ENCODE measurements around the gene IL11RA. TPM values are rescaled to one million over a fixed set of nuclear protein-coding genes. Genes with fewer than 3 reads are reported as not detected.

Gene IL11RA
- 5.6 to 7.6 TPM (median 6.1 TPM) in 5 replicates for total RNA-seq (2022; extraction: Qiagen RNA extraction; ENCODE audit: low read depth)

DNA sequence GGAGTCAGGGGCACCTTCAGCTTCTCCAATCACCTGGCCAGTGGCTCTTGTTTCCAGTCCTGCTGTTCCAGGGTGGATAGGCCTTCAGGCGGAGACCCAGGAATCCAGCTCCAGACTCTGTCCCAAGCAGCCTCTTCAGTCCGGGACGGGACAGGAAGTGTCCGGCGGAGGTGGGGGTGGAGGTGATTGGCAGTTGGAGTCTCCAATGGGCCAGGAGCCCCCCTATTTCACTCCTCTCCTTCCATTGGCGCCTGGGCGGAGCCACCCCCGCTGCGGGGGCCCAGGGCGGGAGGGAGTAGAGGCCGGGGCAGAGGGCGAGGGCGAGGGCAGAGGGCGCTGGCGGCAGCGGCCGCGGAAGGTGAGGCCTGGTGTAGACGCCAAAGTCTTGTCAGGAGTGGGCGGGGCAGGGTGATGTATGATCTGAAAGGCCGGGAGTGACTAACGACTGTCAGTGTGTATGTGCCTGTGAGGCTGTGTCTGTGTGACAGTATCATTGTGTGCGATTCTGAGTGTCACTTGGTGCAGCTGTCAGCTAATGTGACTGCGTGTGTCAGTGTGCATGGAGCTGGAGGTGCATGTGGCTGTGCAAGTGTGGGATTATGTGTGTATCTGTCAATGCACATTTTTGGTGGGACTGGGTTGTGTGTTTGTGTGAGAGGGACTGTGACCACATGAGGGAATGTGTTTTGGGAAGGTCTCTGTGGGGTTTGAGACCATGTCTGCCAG, at the start of gene IL11RA:
TSS of gene IL11RA (plus strand) at position 310 of the 726 bp plus-strand sequence. CDS start 3,033 bp downstream, outside the sequence.

DNA sequence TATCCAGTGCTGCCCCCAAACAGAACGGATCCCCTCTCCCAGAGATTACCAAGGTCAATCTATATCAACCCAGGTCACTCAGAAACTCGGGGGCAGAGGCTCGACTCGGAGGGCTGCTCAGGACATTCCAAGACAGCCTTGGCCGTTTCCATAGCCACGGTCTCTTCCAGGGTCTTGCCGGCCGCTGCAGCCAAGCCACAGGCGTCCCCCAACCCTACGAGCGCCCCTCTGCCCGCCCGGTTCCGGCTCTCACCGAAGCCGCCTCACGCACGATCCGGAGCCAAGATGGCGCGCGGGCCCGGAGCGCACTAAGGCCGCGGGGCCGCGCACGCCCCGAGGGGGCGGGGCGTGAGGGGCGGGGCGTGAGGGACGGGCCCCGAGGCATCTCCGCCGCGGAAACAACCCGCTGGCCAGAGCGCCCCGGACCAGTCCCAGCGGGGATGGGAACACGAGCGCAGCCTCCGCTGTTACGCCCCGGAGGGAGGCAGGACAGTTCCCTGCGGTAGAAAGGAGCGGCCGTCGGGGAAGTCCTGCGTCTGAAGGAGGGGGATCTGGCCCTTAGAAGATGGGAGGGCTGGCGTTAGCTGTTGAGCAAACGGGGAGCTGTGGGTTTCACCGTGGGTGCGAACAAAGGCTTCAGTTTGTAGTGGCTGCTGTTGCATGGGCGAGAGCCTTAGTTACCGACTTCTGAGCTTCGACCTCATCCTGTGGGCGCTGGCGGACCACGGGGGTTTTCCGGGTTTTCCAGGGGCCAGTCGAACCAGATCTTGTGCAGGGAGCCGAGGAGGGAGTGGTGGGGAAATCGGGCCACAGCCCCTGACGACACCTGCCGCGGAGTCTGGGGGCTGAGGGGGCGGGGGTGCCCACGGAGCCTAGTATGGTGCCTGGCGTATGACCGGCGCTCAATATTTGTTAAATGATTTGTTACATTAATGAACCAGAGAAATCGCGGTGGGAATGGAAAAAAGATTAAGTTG, 39.9 kb upstream of the IL11RA start, which contains the start of gene RPP25L:
TSS of gene RPP25L (minus strand) at position 287 of the 977 bp plus-strand sequence. CDS start 801 bp downstream, outside the sequence.

GRCh38 chr9:34620061-34620994, 31.7 kb upstream of the IL11RA start, which contains the start of gene DCTN3:
Gene DCTN3, minus strand, starts transcription at chr9:34620495. Its CDS starts 31 bp downstream, at chr9:34620464.

GRCh38 chr9:34628656-34629490, 23.1 kb upstream of the IL11RA start, which contains the start of gene ARID3C:
Gene ARID3C, minus strand, starts transcription at chr9:34629066. Its CDS starts 1,052 bp downstream, at chr9:34628014.

DNA sequence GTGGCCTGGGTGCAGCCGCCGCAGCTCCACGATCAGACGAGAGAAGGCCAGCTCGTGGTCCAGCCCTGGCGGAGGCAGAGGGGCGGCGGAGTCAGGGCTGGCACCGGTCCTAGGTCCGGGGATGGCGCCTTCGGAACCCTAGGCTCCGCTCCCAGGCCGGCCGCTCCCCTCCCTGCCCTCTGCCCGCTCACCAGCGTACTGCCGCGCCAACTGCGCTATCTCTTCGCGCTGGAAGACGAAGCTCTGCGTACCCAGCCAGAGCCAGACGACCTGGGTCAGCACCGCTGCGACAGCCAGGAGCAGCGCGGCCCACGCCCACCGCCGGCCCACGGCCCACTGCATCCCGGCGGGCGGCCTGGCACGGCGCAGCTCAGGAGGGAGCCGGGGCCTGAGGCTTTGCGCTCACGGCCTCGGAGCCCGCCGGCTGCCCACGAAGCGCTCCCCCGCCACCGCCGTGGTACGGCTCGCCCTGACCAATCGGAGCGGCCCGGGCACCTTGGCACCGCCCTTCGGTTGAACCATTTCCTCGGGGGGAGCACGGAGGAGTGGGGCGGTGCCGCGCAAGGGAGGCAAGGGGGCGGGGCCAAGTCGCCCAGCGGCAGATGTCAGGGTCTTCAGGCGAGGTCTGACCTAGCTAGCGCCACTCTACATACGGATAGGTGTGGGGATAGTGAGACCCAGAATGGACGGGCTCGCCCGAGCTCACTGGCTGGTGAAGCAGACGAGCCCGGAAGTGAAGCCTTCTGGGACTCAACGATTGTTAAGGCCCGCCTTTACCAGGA, 14.4 kb upstream of the IL11RA start, which contains the start of gene SIGMAR1:
TSS of gene SIGMAR1 (minus strand) at position 432 of the 782 bp plus-strand sequence. CDS start at position 342, 90 bp downstream.

DNA sequence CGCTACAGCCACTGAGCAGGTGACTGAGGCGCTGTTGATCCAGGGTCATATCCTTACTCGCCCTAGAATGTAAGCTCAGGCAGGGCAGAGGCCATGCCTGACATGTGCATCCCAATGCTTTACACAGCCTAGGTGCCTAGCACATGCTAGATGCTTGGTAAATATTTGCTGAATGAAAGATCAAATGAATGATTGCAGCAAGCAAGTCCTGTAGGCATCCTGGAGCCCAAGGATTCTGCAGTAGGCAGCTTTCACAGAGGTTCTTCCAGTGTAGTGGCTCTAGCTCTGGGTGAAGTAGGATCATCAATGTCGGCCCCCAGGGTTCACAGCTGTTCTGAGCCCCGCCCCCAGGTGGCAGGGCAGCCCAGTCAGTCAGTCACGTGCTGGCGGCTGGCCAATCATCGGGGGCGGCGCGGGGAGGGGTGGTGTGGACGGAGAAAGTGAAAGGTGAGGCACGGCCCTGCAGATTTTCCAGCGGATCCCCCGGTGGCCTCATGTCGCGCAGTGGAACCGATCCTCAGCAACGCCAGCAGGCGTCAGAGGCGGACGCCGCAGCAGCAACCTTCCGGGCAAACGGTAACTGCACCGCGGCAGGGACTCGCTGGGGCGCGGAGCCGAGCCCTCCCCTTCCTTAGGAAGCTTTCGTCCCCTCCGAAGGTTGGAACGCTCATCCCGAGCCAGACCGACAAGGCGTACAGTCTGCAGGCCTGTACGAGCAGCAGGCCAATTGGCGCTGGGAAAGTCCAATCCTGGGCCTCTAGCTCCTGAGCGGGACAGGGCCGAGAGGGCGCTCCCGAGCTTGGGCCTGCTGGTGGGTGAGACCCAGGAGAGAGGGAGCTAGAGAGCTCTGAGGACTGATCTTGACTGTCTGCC, 5.5 kb upstream of the IL11RA start, which contains the start of gene GALT:
TSS of gene GALT (plus strand) at position 465 of the 873 bp plus-strand sequence. CDS start at position 495, 30 bp downstream.

DNA sequence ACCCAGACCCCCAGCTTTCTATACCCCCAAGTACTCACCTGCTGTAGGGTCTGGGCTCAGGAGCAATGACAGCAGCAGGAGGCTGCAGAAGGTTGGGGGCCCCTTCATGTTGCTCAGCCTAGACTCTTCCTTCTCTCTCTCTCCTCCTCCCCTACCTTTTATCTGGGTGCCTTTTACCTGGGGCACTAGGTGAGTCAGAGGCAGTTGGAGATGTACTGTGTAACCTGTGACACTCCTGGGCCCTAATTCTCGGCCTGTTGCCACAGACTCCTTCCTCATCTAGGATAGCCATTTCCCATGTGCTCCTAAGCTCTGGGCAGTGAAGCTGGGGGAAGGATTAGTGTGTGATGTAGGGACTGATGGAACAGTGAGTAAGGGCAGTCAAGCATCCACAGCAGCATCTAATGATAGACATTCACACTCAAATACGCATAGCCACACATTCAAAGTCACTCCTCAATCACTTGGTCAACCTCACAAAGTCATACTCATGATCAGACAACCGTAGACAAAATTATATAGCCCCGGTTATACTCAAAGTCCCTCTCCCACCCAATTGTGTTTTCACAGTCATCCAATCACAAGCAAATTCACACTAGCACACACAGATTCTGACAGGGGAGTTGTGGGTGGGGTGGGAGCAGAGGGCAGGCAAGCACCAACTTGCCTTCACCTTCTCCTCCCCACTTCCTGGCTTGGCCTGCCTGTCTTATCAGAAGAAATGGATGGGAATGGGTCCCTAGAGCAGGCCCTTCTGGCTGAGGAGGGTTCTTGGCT, 10.7 kb downstream of the IL11RA start, which contains the start of gene CCL27:
TSS of gene CCL27 (minus strand) at position 132 of the 777 bp plus-strand sequence. CDS start at position 108, 24 bp downstream.

DNA sequence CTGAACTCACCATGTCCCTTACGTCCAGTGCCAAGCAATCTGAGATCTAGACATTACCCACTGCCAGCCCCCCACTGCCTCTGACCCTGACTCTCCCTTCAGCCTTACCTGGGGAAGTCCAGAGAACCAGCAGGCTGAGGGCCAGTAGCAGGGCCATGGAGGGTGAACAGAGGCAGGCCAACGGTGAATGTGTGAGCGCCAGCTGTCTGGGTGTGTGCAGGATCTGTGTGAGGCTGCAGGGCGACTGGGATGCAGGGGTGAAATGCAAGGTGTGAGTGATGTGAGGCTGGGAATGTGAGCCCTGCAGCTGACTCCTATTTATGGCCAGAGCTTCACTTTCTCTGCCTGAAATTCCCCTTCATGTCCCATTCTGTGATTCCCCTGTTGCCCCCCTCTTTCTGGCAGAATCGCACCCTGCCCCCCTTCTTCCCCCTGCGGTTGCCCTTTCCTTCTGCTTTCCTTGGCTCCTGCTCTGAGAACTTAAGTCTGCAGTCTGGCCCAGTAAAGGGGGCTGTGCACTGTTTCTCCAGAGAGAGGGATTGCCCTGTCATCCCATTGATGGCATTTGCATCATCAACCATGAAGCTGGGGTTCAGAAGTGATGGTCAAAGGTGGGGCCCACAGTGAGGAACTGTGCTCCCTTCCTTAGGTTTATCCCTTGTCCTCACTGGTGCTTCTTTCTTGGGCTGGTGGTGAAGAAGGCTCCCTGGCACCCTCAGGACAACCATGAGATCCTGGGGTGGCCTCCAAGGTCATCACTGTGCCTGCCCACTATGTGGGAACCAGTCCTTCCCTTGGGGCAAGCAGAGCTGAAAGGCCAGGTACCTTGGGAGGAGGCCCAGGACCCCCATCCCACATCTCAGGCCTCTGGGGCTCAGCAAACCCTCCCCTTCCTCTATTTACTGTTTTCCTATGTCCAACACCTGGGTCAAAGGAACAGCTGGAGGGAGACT, 39.3 kb downstream of the IL11RA start, which contains the start of gene CCL19:
TSS of gene CCL19 (minus strand) at position 294 of the 953 bp plus-strand sequence. CDS start at position 157, 137 bp downstream.

GRCh38 chr9:34710023-34710422, 58.0 kb downstream of the IL11RA start, which contains the start of gene CCL21:
Gene CCL21, minus strand, starts transcription at chr9:34710136. Its CDS starts 70 bp downstream, at chr9:34710066.

Other genes with a start within 250 kb of the IL11RA start
- 16.2 to 19.2 TPM (median 16.6 TPM) in 5 replicates for gene FAM219A, start 193.6 kb upstream of the IL11RA start, total RNA-seq (2022; extraction: Qiagen RNA extraction; ENCODE audit: low read depth)
- gene DNAI1, start 193.4 kb upstream of the IL11RA start, total RNA-seq (2022; extraction: Qiagen RNA extraction; ENCODE audit: low read depth): 0.07 TPM in 1 of 5 replicates, not detected in the others
- 1.2 to 2.7 TPM (median 1.9 TPM) in 5 replicates for gene ENHO, start 129.2 kb upstream of the IL11RA start, total RNA-seq (2022; extraction: Qiagen RNA extraction; ENCODE audit: low read depth)
- gene CNTFR, start 62.5 kb upstream of the IL11RA start, total RNA-seq (2022; extraction: Qiagen RNA extraction; ENCODE audit: low read depth): 0.07 to 0.20 TPM (median 0.13 TPM) in 4 of 5 replicates, not detected in the other
- 40.7 to 50.0 TPM (median 45.1 TPM) in 5 replicates for gene RPP25L, start 40.1 kb upstream of the IL11RA start, total RNA-seq (2022; extraction: Qiagen RNA extraction; ENCODE audit: low read depth)
- 97.5 to 107 TPM (median 104 TPM) in 5 replicates for gene DCTN3, start 31.7 kb upstream of the IL11RA start, total RNA-seq (2022; extraction: Qiagen RNA extraction; ENCODE audit: low read depth)
- gene ARID3C, start 23.1 kb upstream of the IL11RA start, total RNA-seq (2022; extraction: Qiagen RNA extraction; ENCODE audit: low read depth): 0.10 to 0.28 TPM (median 0.22 TPM) in 5 replicates
- gene SIGMAR1, start 14.4 kb upstream of the IL11RA start, total RNA-seq (2022; extraction: Qiagen RNA extraction; ENCODE audit: low read depth): 164 to 209 TPM (median 186 TPM) in 5 replicates
- 13.9 to 19.7 TPM (median 19.1 TPM) in 5 replicates for gene GALT, start 5.5 kb upstream of the IL11RA start, total RNA-seq (2022; extraction: Qiagen RNA extraction; ENCODE audit: low read depth)
- 0.27 to 0.39 TPM (median 0.34 TPM) in 4 of 5 replicates, not detected in the other for gene CCL27, start 10.5 kb downstream of the IL11RA start, total RNA-seq (2022; extraction: Qiagen RNA extraction; ENCODE audit: low read depth)
- gene CCL19, start 39.1 kb downstream of the IL11RA start, total RNA-seq (2022; extraction: Qiagen RNA extraction; ENCODE audit: low read depth): not detected in 5 replicates
- gene CCL21, start 58.0 kb downstream of the IL11RA start, total RNA-seq (2022; extraction: Qiagen RNA extraction; ENCODE audit: low read depth): not detected in 5 replicates